Activated T-cell treated with anti-CD3 and anti-CD28 coated beads, Interleukin-2, amount 50 U/mL, for 24 hours (primary cell): Measurements from ENCODE around the gene RARRES2.

Experiments
- DNase-seq: peaks from one replicate; pipeline ENCODE4 v3.0.0-alpha.2; 2020
- H3K27ac Mint-ChIP-seq: 2 replicates; pipeline ENCODE4 v1.8.0; 2020; ENCODE audit warnings: mild to moderate bottlenecking, mixed read lengths
- H3K27me3 Mint-ChIP-seq: 2 replicates; pipeline ENCODE4 v1.8.0; 2020; ENCODE audit warnings: mixed read lengths
- H3K36me3 Mint-ChIP-seq: 2 replicates; pipeline ENCODE4 v1.8.0; 2020; ENCODE audit warnings: low read depth, mixed read lengths
- H3K4me1 Mint-ChIP-seq: 2 replicates; pipeline ENCODE4 v1.8.0; 2020; ENCODE audit warnings: low read depth, mixed read lengths
- H3K4me3 Mint-ChIP-seq: 2 replicates; pipeline ENCODE4 v1.8.0; 2020; ENCODE audit warnings: mild to moderate bottlenecking, moderate library complexity, mixed read lengths
- H3K9me3 Mint-ChIP-seq: 2 replicates; pipeline ENCODE4 v1.8.0; 2020; ENCODE audit warnings: mixed read lengths

Gene RARRES2

GRCh38 chr7:150360363-150361058 lies 19.1 kb upstream of the RARRES2 start:
- DNase-seq: no peak
- H3K36me3 Mint-ChIP-seq: no peaks in the 10 kb centered on the region
- H3K27ac Mint-ChIP-seq: no peak overlapping the region
- H3K4me3 Mint-ChIP-seq: no peak overlapping the region
- no peaks in the 10 kb centered on the region for H3K27me3 Mint-ChIP-seq
- H3K9me3 Mint-ChIP-seq: no peaks in the 10 kb centered on the region
- H3K4me1 Mint-ChIP-seq: peaks cover 52% of the 10 kb centered on the region

- Mint-ChIP-seq H3K4me1 (peaks cover 50% of the 10 kb centered on the region), H3K9me3 (no peaks in the 10 kb centered on the region), H3K27ac (peak overlapping the region; percentile 71), H3K36me3 (no peaks in the 10 kb centered on the region), H3K27me3 (no peaks in the 10 kb centered on the region), H3K4me3 (no peak overlapping the region)
- no peak for DNase-seq
Observed at GRCh38 chr7:150359622-150360362, 18.4 kb upstream of the RARRES2 start.

GRCh38 chr7:150358988-150359621 lies 17.7 kb upstream of the RARRES2 start:
- Mint-ChIP-seq H3K36me3 (no peaks in the 10 kb centered on the region), H3K27ac (peak overlapping the region; percentile 30), H3K4me1 (peaks cover 45% of the 10 kb centered on the region), H3K9me3 (no peaks in the 10 kb centered on the region), H3K4me3 (no peak overlapping the region), H3K27me3 (no peaks in the 10 kb centered on the region)
- DNase-seq: no peak

GRCh38 chr7:150358433-150358832 lies 17.0 kb upstream of the RARRES2 start:
- H3K36me3 Mint-ChIP-seq: no peaks in the 10 kb centered on the region
- H3K4me3 Mint-ChIP-seq: no peak overlapping the region
- H3K4me1 Mint-ChIP-seq: peaks cover 41% of the 10 kb centered on the region
- H3K27me3 Mint-ChIP-seq: no peaks in the 10 kb centered on the region
- no peak for DNase-seq
- no peaks in the 10 kb centered on the region for H3K9me3 Mint-ChIP-seq
- H3K27ac Mint-ChIP-seq: peak overlapping the region; percentile 94

- Mint-ChIP-seq H3K36me3 (no peaks in the 10 kb centered on the region), H3K4me1 (peaks cover 41% of the 10 kb centered on the region), H3K9me3 (no peaks in the 10 kb centered on the region), H3K27ac (peak overlapping the region; percentile 94), H3K4me3 (peak overlapping the region; percentile 69), H3K27me3 (no peaks in the 10 kb centered on the region)
- DNase-seq: no peak
Observed at GRCh38 chr7:150357771-150358427, 16.5 kb upstream of the RARRES2 start.

GRCh38 chr7:150357270-150357669 lies 15.8 kb upstream of the RARRES2 start:
- Mint-ChIP-seq H3K4me3 (peak overlapping the region; percentile 69), H3K36me3 (no peaks in the 10 kb centered on the region), H3K4me1 (peaks cover 41% of the 10 kb centered on the region), H3K27ac (peak overlapping the region; percentile 94), H3K27me3 (no peaks in the 10 kb centered on the region), H3K9me3 (no peaks in the 10 kb centered on the region)
- DNase-seq: peak; percentile 76

- DNase-seq: no peak
- peak overlapping the region; percentile 33 for H3K27ac Mint-ChIP-seq
- no peak overlapping the region for H3K4me3 Mint-ChIP-seq
- peaks cover 41% of the 10 kb centered on the region for H3K4me1 Mint-ChIP-seq
- H3K27me3 Mint-ChIP-seq: no peaks in the 10 kb centered on the region
- no peaks in the 10 kb centered on the region for H3K9me3 Mint-ChIP-seq
- H3K36me3 Mint-ChIP-seq: no peaks in the 10 kb centered on the region
Observed at GRCh38 chr7:150356265-150356897, 15.0 kb upstream of the RARRES2 start.

- Mint-ChIP-seq H3K4me3 (no peak overlapping the region), H3K9me3 (no peaks in the 10 kb centered on the region), H3K27me3 (no peaks in the 10 kb centered on the region), H3K27ac (no peak overlapping the region), H3K4me1 (peaks cover 41% of the 10 kb centered on the region), H3K36me3 (no peaks in the 10 kb centered on the region)
- DNase-seq: no peak
Observed at GRCh38 chr7:150355666-150356059, 14.2 kb upstream of the RARRES2 start.

- no peaks in the 10 kb centered on the region for H3K9me3 Mint-ChIP-seq
Observed at GRCh38 chr7:150351587-150352194, 10.3 kb upstream of the RARRES2 start.

GRCh38 chr7:150346922-150347321 lies 5.5 kb upstream of the RARRES2 start:
- Mint-ChIP-seq H3K9me3 (peaks cover 3% of the 10 kb centered on the region), H3K27ac (no peak overlapping the region), H3K4me1 (no peaks in the 10 kb centered on the region), H3K4me3 (no peak overlapping the region), H3K27me3 (peaks cover 21% of the 10 kb centered on the region), H3K36me3 (no peaks in the 10 kb centered on the region)
- no peak for DNase-seq

More at GRCh38 chr7:150351587-150352194, 10.3 kb upstream of the RARRES2 start:
- H3K27me3 Mint-ChIP-seq: no peaks in the 10 kb centered on the region
- no peak overlapping the region for H3K4me3 Mint-ChIP-seq
- H3K27ac Mint-ChIP-seq: no peak overlapping the region
- no peak for DNase-seq
- H3K4me1 Mint-ChIP-seq: peaks cover 11% of the 10 kb centered on the region
- no peaks in the 10 kb centered on the region for H3K36me3 Mint-ChIP-seq

GRCh38 chr7:150345012-150345411 lies 3.6 kb upstream of the RARRES2 start:
- Mint-ChIP-seq H3K9me3 (peaks cover 3% of the 10 kb centered on the region), H3K27me3 (peaks cover 34% of the 10 kb centered on the region), H3K36me3 (no peaks in the 10 kb centered on the region), H3K4me3 (no peak overlapping the region), H3K4me1 (peaks cover 7% of the 10 kb centered on the region), H3K27ac (no peak overlapping the region)
- DNase-seq: no peak

- Mint-ChIP-seq H3K27ac (no peak overlapping the region), H3K4me3 (no peak overlapping the region), H3K27me3 (peaks cover 40% of the 10 kb centered on the region), H3K36me3 (no peaks in the 10 kb centered on the region), H3K4me1 (peaks cover 12% of the 10 kb centered on the region), H3K9me3 (peaks cover 3% of the 10 kb centered on the region)
- DNase-seq: no peak
Observed at GRCh38 chr7:150344299-150344698, 2.9 kb upstream of the RARRES2 start.

- Mint-ChIP-seq H3K9me3 (peaks cover 3% of the 10 kb centered on the region), H3K36me3 (no peaks in the 10 kb centered on the region), H3K4me3 (no peak overlapping the region), H3K27me3 (peaks cover 41% of the 10 kb centered on the region), H3K27ac (no peak overlapping the region), H3K4me1 (peaks cover 12% of the 10 kb centered on the region)
- no peak for DNase-seq
Observed at GRCh38 chr7:150343225-150343624, 1.8 kb upstream of the RARRES2 start.

GRCh38 chr7:150342121-150342408 lies 636 bp upstream of the RARRES2 start:
- no peak overlapping the region for H3K4me3 Mint-ChIP-seq
- H3K27ac Mint-ChIP-seq: no peak overlapping the region
- peaks cover 12% of the 10 kb centered on the region for H3K4me1 Mint-ChIP-seq
- peaks cover 8% of the 10 kb centered on the region for H3K36me3 Mint-ChIP-seq
- no peak for DNase-seq
- peaks cover 3% of the 10 kb centered on the region for H3K9me3 Mint-ChIP-seq
- H3K27me3 Mint-ChIP-seq: peaks cover 41% of the 10 kb centered on the region
